Smooth muscle cell (in vitro differentiated cells): ENCODE results near the gene DNAJC1. TPM values are rescaled to one million over a fixed set of nuclear protein-coding genes. Genes with fewer than 3 reads are reported as not detected.

Source experiments
- DNase-seq: peaks from one replicate; lab custom pipeline; 2025; ENCODE audit not compliant: unreplicated experiment; lab: John Stamatoyannopoulos, UW
- H2AFZ ChIP-seq: fragments of 200-600 bp; sonication (generic); 2 replicates; pipeline ENCODE4 v1.6.0; 2016; ENCODE audit warnings: antibody characterized with exemption, low read depth, mild to moderate bottlenecking
- H3F3A ChIP-seq: fragments of 200-600 bp; sonication (generic); 2 replicates; pipeline ENCODE4 v1.6.0; 2017; ENCODE audit warnings: antibody characterized with exemption, low read depth
- H3K27ac ChIP-seq: fragments of 200-600 bp; sonication (generic); 2 replicates; pipeline ENCODE4 v1.5.1; 2016; ENCODE audit warnings: low read depth, mild to moderate bottlenecking
- H3K27me3 ChIP-seq: fragments of 200-600 bp; sonication (generic); 2 replicates; pipeline ENCODE4 v1.6.1; 2016; ENCODE audit warnings: low read depth, mild to moderate bottlenecking
- H3K36me3 ChIP-seq: fragments of 200-600 bp; sonication (generic); 2 replicates; pipeline ENCODE4 v1.5.1; 2016; ENCODE audit warnings: low read depth
- H3K4me1 ChIP-seq: fragments of 200-600 bp; sonication (generic); 2 replicates; pipeline ENCODE4 v1.5.1; 2016; ENCODE audit warnings: low read depth
- H3K4me2 ChIP-seq: fragments of 200-600 bp; sonication (generic); 2 replicates; pipeline ENCODE4 v1.6.0; 2016; ENCODE audit warnings: mild to moderate bottlenecking
- H3K4me3 ChIP-seq: fragments of 200-600 bp; sonication (generic); 2 replicates; pipeline ENCODE4 v1.5.1; 2016; ENCODE audit warnings: mild to moderate bottlenecking
- H3K79me2 ChIP-seq: fragments of 200-600 bp; sonication (generic); 2 replicates; pipeline ENCODE4 v1.6.0; 2016; ENCODE audit warnings: low read depth, mild to moderate bottlenecking
- H3K9ac ChIP-seq: fragments of 200-600 bp; sonication (generic); 2 replicates; pipeline ENCODE4 v1.6.0; 2016; ENCODE audit warnings: low read depth
- H3K9me3 ChIP-seq: fragments of 200-600 bp; sonication (generic); replicated peaks from 2 replicates; pipeline ENCODE4 v1.5.1; 2016; ENCODE audit warnings: low read depth
- H4K20me1 ChIP-seq: fragments of 200-600 bp; sonication (generic); 2 replicates; pipeline ENCODE4 v1.6.0; 2016; ENCODE audit warnings: low read depth
- WGBS: methylation state at CpG from one replicate; pipeline ENCODE4 v1.1.7; 2016; ENCODE audit warnings: low lambda C conversion rate; 5-methylcytosine and 5-hydroxymethylcytosine counted together
- polyA plus RNA-seq: library from polyadenylated mRNA; unstranded; fragments of >200 nt; fragmentation: Nextera tagmentation; extraction: Ambion mirVana; gene quantifications from 2 replicates; pipeline ENCODE4 v1.2.1, GENCODE V29; 2016
- total RNA-seq: library from RNA; depleted of rRNA; stranded (reverse); fragments of >200 nt; gene quantifications from 2 replicates; pipeline ENCODE4 v1.2.3, GENCODE V29; 2014
- TF ChIP-seq, protein P1 (sequence below): fragments of 200-600 bp; sonication (generic); IDR thresholded peaks from 2 replicates; pipeline ENCODE4 v1.5.1; 2017; ENCODE audit warnings: borderline replicate concordance, mild to moderate bottlenecking, antibody characterized with exemption; ENCODE audit not compliant: insufficient read depth, poor library complexity, severe bottlenecking

DNAJC1 gene
- total and polyA plus RNA-seq, 2 experiments from 2014 or later: 67.0 to 88.5 TPM

DNA sequence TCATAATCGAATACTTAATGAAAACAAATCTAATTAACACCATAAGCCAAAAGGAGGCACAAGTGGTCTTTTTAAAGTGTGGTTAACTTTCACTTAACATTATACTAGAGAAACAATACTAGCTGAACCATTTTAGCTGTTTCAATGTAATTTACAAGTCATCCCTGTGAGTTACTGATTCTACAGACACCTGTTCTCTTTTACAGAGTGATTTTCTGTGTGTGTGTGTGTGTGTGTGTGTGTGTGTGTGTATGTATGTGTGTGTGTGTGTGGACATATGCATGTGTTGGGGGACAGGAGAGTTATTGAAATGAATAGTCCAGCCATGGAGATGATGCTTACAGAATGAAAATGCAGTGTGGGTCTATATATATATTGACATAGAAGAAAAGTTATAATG, 200.2 kb downstream of the DNAJC1 start:
- Histone ChIP-seq H4K20me1 (peaks cover 3% of the 10 kb centered on the region), H3K9me3 (no peaks in the 10 kb centered on the region), H3K4me3 (no peak overlapping the region), H3K36me3 (no peaks in the 10 kb centered on the region), H3K27me3 (no peaks in the 10 kb centered on the region), H2AFZ (no peak overlapping the region), H3K79me2 (no peaks in the 10 kb centered on the region), H3K27ac (no peak overlapping the region), H3K4me1 (peaks cover 36% of the 10 kb centered on the region), H3K4me2 (no peak overlapping the region), H3K9ac (no peak overlapping the region), H3F3A (no peaks in the 10 kb centered on the region)
- 56% methylated on average over 1 of the region's 1 CpG for WGBS
- TF ChIP-seq, protein P1, sequence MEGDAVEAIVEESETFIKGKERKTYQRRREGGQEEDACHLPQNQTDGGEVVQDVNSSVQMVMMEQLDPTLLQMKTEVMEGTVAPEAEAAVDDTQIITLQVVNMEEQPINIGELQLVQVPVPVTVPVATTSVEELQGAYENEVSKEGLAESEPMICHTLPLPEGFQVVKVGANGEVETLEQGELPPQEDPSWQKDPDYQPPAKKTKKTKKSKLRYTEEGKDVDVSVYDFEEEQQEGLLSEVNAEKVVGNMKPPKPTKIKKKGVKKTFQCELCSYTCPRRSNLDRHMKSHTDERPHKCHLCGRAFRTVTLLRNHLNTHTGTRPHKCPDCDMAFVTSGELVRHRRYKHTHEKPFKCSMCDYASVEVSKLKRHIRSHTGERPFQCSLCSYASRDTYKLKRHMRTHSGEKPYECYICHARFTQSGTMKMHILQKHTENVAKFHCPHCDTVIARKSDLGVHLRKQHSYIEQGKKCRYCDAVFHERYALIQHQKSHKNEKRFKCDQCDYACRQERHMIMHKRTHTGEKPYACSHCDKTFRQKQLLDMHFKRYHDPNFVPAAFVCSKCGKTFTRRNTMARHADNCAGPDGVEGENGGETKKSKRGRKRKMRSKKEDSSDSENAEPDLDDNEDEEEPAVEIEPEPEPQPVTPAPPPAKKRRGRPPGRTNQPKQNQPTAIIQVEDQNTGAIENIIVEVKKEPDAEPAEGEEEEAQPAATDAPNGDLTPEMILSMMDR: no peak
- DNase-seq: no peak

DNA sequence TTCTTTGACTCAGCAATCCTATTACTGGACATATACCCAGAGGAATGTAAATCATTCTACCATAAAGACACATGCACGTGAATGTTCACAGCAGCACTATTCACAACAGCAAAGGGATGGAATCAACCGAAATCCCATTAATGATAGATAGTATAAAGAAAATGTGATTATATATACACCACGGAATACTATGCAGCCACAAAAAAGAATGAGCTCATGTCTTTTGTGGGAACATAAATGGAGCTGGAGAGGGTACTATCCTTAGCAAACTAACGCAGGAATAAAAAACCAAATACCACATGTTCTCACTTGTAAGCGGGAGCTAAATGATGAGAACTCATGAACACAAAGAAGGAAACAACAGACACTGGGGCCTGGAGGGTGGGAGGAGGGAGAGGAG, 201.9 kb downstream of the DNAJC1 start:
- H3K4me3 ChIP-seq: no peak overlapping the region
- peaks cover 3% of the 10 kb centered on the region for H4K20me1 ChIP-seq
- TF ChIP-seq, protein P1: no peak
- WGBS: over 99% methylated on average over 5 of the region's 5 CpGs
- no peaks in the 10 kb centered on the region for H3K79me2 ChIP-seq
- H3K4me1 ChIP-seq: peaks cover 20% of the 10 kb centered on the region
- H3K27ac ChIP-seq: no peak overlapping the region
- no peaks in the 10 kb centered on the region for H3F3A ChIP-seq
- no peak for DNase-seq
- H3K9ac ChIP-seq: no peak overlapping the region
- H3K36me3 ChIP-seq: peaks cover 2% of the 10 kb centered on the region
- no peaks in the 10 kb centered on the region for H3K27me3 ChIP-seq
- H3K4me2 ChIP-seq: no peak overlapping the region
- H3K9me3 ChIP-seq: no peaks in the 10 kb centered on the region
- no peak overlapping the region for H2AFZ ChIP-seq

DNA sequence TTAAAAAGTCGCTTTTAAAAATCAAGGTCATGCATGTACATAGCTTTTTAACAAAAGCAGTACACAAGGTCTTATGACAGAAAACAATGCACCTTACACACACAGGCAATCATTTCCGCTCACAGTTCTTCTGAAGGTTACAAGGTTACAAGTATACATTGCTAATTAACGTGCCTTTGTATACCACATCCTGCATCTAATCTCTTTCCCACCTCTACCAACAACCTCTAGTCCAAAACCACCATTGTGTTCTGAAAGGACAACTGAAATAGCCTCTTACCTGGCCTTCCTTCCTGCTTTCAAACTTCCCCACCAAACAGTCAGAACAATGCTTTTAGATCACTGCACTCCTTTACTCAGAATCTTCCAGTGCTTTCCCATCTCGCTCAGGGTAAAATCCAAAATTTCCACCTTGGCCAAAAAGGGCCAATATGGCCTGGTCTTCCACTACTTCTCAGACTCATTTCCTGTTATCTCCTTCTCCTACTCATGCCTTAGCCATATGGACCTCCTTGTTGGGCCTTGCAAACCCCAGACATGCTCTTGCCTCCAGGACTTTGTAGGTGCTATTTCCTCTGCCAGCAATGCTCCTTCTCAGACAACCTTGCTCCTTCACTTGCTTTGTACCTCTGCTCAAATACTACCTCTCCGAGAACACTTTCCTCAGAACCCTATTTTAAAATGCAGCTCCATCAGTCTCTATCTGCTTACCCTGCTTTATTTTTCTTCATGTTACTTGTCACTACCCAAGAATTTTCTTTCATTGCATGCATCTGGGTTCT, 205.4 kb downstream of the DNAJC1 start:
- TF ChIP-seq, protein P1: no peak
- Histone ChIP-seq H3K27me3 (no peaks in the 10 kb centered on the region), H4K20me1 (no peaks in the 10 kb centered on the region), H2AFZ (no peak overlapping the region), H3F3A (no peaks in the 10 kb centered on the region), H3K27ac (no peak overlapping the region), H3K36me3 (peaks cover 2% of the 10 kb centered on the region), H3K9me3 (no peaks in the 10 kb centered on the region), H3K4me2 (no peak overlapping the region), H3K9ac (no peak overlapping the region), H3K4me3 (no peak overlapping the region), H3K79me2 (no peaks in the 10 kb centered on the region), H3K4me1 (peaks cover 11% of the 10 kb centered on the region)
- WGBS: 96% methylated on average over 5 of the region's 5 CpGs
- no peak for DNase-seq

DNA sequence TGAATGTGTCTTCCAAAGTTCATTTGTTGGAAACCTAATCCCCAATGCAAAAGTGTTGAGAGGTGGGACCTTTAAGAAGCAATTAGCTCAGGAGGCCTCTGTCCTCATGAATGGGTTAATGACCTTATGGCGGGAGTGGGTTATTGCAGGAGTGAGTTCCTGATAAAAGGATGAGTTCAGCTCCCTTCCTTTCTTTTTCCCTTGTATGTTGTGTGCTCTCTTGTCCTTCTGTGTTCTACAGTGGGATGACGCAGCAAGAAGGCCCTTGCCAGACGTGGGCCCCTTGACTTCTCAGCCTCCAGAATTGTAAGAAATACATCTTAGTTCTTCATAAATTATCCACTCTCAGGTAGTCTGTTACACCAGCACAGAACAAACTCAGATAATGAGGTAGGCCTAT, 206.0 kb downstream of the DNAJC1 start:
- no peaks in the 10 kb centered on the region for H3K27me3 ChIP-seq
- H2AFZ ChIP-seq: no peak overlapping the region
- DNase-seq: no peak
- no peaks in the 10 kb centered on the region for H3K79me2 ChIP-seq
- peaks cover 2% of the 10 kb centered on the region for H3K36me3 ChIP-seq
- H3K4me2 ChIP-seq: no peak overlapping the region
- no peaks in the 10 kb centered on the region for H4K20me1 ChIP-seq
- H3F3A ChIP-seq: no peaks in the 10 kb centered on the region
- peaks cover 4% of the 10 kb centered on the region for H3K4me1 ChIP-seq
- no peak overlapping the region for H3K9ac ChIP-seq
- no peaks in the 10 kb centered on the region for H3K9me3 ChIP-seq
- WGBS: 94% methylated on average over 3 of the region's 3 CpGs
- TF ChIP-seq, protein P1: no peak
- no peak overlapping the region for H3K4me3 ChIP-seq
- H3K27ac ChIP-seq: no peak overlapping the region
